Endothelial cell (in vitro differentiated cells): ENCODE measurements around the gene DGKB. TPM values are rescaled to one million over a fixed set of nuclear protein-coding genes. Genes with fewer than 3 reads are reported as not detected.

ENCODE experiments used
- DNase-seq: peaks from one replicate; pipeline ENCODE4 v3.0.0; 2021; ENCODE audit warnings: low spot score
- H3K27ac Mint-ChIP-seq: one replicate; pipeline ENCODE4 v1.8.0; 2021; ENCODE audit warnings: mixed read lengths, inconsistent platforms; ENCODE audit not compliant: unreplicated experiment
- H3K27me3 Mint-ChIP-seq: one replicate; pipeline ENCODE4 v1.8.0; 2021; ENCODE audit warnings: mild to moderate bottlenecking, moderate library complexity, mixed read lengths, inconsistent platforms; ENCODE audit not compliant: unreplicated experiment
- H3K36me3 Mint-ChIP-seq: one replicate; pipeline ENCODE4 v1.8.0; 2021; ENCODE audit warnings: mild to moderate bottlenecking, low read depth, mixed read lengths, inconsistent platforms; ENCODE audit not compliant: unreplicated experiment
- H3K4me1 Mint-ChIP-seq: one replicate; pipeline ENCODE4 v1.8.0; 2021; ENCODE audit warnings: mild to moderate bottlenecking, mixed read lengths, inconsistent platforms; ENCODE audit not compliant: unreplicated experiment
- H3K4me3 Mint-ChIP-seq: one replicate; pipeline ENCODE4 v1.8.0; 2021; ENCODE audit warnings: mild to moderate bottlenecking, mixed read lengths, inconsistent platforms; ENCODE audit not compliant: unreplicated experiment
- H3K9me3 Mint-ChIP-seq: one replicate; pipeline ENCODE4 v1.8.0; 2021; ENCODE audit warnings: mixed read lengths, inconsistent platforms; ENCODE audit not compliant: unreplicated experiment
- CTCF ChIP-seq: fragments of 200-600 bp; sonication (generic); IDR thresholded peaks from one replicate; pipeline ENCODE4 v1.5.0; 2021; ENCODE audit warnings: antibody characterized with exemption; ENCODE audit not compliant: unreplicated experiment
- total RNA-seq: library from RNA; stranded (reverse); fragmentation: NEBNext Ultra II Directional; extraction: Animal tissue kit (Norgen Biotek cat#: 25700); gene quantifications from one replicate; pipeline ENCODE4 v1.2.1, GENCODE V29; 2021; ENCODE audit not compliant: unreplicated experiment

The DGKB gene
- total RNA-seq, 1 donor from 2014 or later, result 0.46 TPM

- Mint-ChIP-seq H3K27me3 (no peaks in the 10 kb centered on the region), H3K4me1 (no peaks in the 10 kb centered on the region), H3K27ac (no peak overlapping the region), H3K9me3 (no peaks in the 10 kb centered on the region), H3K36me3 (no peaks in the 10 kb centered on the region), H3K4me3 (no peak overlapping the region)
- no peak for TF ChIP-seq CTCF
- no peak for DNase-seq
Observed at GRCh38 chr7:14389595-14389994, 513.0 kb downstream of the DGKB start.

GRCh38 chr7:14389181-14389591 lies 513.4 kb downstream of the DGKB start:
- H3K9me3 Mint-ChIP-seq, result no peaks in the 10 kb centered on the region
- H3K4me1 Mint-ChIP-seq, result no peaks in the 10 kb centered on the region
- TF ChIP-seq CTCF, result no peak
- H3K27me3 Mint-ChIP-seq, result no peaks in the 10 kb centered on the region
- no peak overlapping the region for H3K27ac Mint-ChIP-seq
- H3K36me3 Mint-ChIP-seq, result no peaks in the 10 kb centered on the region
- no peak overlapping the region for H3K4me3 Mint-ChIP-seq
- no peak for DNase-seq

GRCh38 chr7:14385074-14385473 lies 517.5 kb downstream of the DGKB start:
- TF ChIP-seq CTCF, result no peak

GRCh38 chr7:14381936-14382335 lies 520.6 kb downstream of the DGKB start:
- no peaks in the 10 kb centered on the region for H3K27me3 Mint-ChIP-seq
- H3K9me3 Mint-ChIP-seq, result no peaks in the 10 kb centered on the region
- no peaks in the 10 kb centered on the region for H3K36me3 Mint-ChIP-seq
- TF ChIP-seq CTCF, result no peak
- no peak overlapping the region for H3K4me3 Mint-ChIP-seq
- no peak overlapping the region for H3K27ac Mint-ChIP-seq
- no peaks in the 10 kb centered on the region for H3K4me1 Mint-ChIP-seq
- DNase-seq, result no peak

More at GRCh38 chr7:14385074-14385473, 517.5 kb downstream of the DGKB start:
- Mint-ChIP-seq H3K36me3 (no peaks in the 10 kb centered on the region), H3K27ac (no peak overlapping the region), H3K4me3 (no peak overlapping the region), H3K9me3 (no peaks in the 10 kb centered on the region), H3K4me1 (no peaks in the 10 kb centered on the region), H3K27me3 (no peaks in the 10 kb centered on the region)
- DNase-seq, result no peak

- Mint-ChIP-seq H3K36me3 (no peaks in the 10 kb centered on the region), H3K4me3 (no peak overlapping the region), H3K4me1 (no peaks in the 10 kb centered on the region), H3K27ac (no peak overlapping the region), H3K9me3 (no peaks in the 10 kb centered on the region), H3K27me3 (no peaks in the 10 kb centered on the region)
- no peak for TF ChIP-seq CTCF
- DNase-seq, result no peak
Observed at GRCh38 chr7:14381306-14381705, 521.2 kb downstream of the DGKB start.
